Upper lobe of left lung (tissue), 4 donors: ENCODE measurements around the gene GPC5.

Experiments
- CTCF ChIP-seq, 6 experiments: fragments of 450-650 bp in 4 of 6; fragments of 200-600 bp in 2 of 6; sonication (generic) in 2 of 6; IDR thresholded peaks; one replicate each; pipeline ENCODE4 v1.5.1; 2016 to 2019; ENCODE audit warnings: antibody characterized with exemption in 6 of 6
- EP300 ChIP-seq, 4 donors: sonication (generic); formaldehyde crosslinking; IDR thresholded peaks; one replicate each; pipeline ENCODE4 v1.5.1; 2017; ENCODE audit warnings: antibody characterized with exemption in 4 of 4, control low read depth in 2 of 4
- POLR2A ChIP-seq, 4 donors: fragments of 450-650 bp; IDR thresholded peaks; one replicate each; pipeline ENCODE4 v1.5.1; 2016 to 2017; ENCODE audit warnings: antibody characterized with exemption in 4 of 4, mild to moderate bottlenecking in 2 of 4

GRCh38 chr13:92412996-92413395, 1014.6 kb downstream of the GPC5 start:
- TF ChIP-seq EP300 (IDR thresholded peaks at IDR 0.05), result no peak
- TF ChIP-seq CTCF (IDR thresholded peaks at IDR 0.05), result no peak
- no peak for TF ChIP-seq POLR2A (IDR thresholded peaks at IDR 0.05)
